GM19452 (cell line): ENCODE data around the gene SPOCK3.

Experiments used
- ATAC-seq: cut with Tn5 transposase; IDR thresholded peaks from one replicate; pipeline ENCODE4 v1.9.1; 2021; ENCODE audit not compliant: unreplicated experiment

The SPOCK3 gene

GRCh38 chr4:167177925-167178324, 56.4 kb downstream of the SPOCK3 start:
- no peak for ATAC-seq

- ATAC-seq, result no peak
These were observed 57.4 kb downstream of the SPOCK3 start for GRCh38 chr4:167176723-167177367.

- no peak for ATAC-seq
These were observed 62.4 kb downstream of the SPOCK3 start for GRCh38 chr4:167171928-167172327.

GRCh38 chr4:167168611-167169010, 65.7 kb downstream of the SPOCK3 start:
- ATAC-seq, result no peak

GRCh38 chr4:167150587-167150986, 83.7 kb downstream of the SPOCK3 start:
- no peak for ATAC-seq

- ATAC-seq, result no peak
These were observed 89.7 kb downstream of the SPOCK3 start for GRCh38 chr4:167144605-167145004.

GRCh38 chr4:167143018-167143417, 91.3 kb downstream of the SPOCK3 start:
- ATAC-seq, result no peak

GRCh38 chr4:167136270-167136669, 98.0 kb downstream of the SPOCK3 start:
- no peak for ATAC-seq

- no peak for ATAC-seq
These were observed 105.1 kb downstream of the SPOCK3 start for GRCh38 chr4:167129146-167129545.

GRCh38 chr4:167119392-167119791, 114.9 kb downstream of the SPOCK3 start:
- ATAC-seq, result no peak

- no peak for ATAC-seq
These were observed 117.0 kb downstream of the SPOCK3 start for GRCh38 chr4:167117273-167117672.

- ATAC-seq, result no peak
These were observed 119.8 kb downstream of the SPOCK3 start for GRCh38 chr4:167114416-167114971.

GRCh38 chr4:167111622-167112021, 122.7 kb downstream of the SPOCK3 start:
- ATAC-seq, result no peak

GRCh38 chr4:167111092-167111491, 123.2 kb downstream of the SPOCK3 start:
- no peak for ATAC-seq

- ATAC-seq, result no peak
These were observed 124.4 kb downstream of the SPOCK3 start for GRCh38 chr4:167109859-167110258.

GRCh38 chr4:167105857-167106256, 128.4 kb downstream of the SPOCK3 start:
- ATAC-seq, result no peak

- ATAC-seq, result no peak
These were observed 131.8 kb downstream of the SPOCK3 start for GRCh38 chr4:167102475-167102874.

- no peak for ATAC-seq
These were observed 133.3 kb downstream of the SPOCK3 start for GRCh38 chr4:167101035-167101434.

- ATAC-seq, result no peak
These were observed 134.2 kb downstream of the SPOCK3 start for GRCh38 chr4:167100120-167100519.

GRCh38 chr4:167088115-167088514, 146.2 kb downstream of the SPOCK3 start:
- ATAC-seq, result no peak

GRCh38 chr4:167084321-167084720, 150.0 kb downstream of the SPOCK3 start:
- no peak for ATAC-seq

GRCh38 chr4:167079762-167080161, 154.5 kb downstream of the SPOCK3 start:
- no peak for ATAC-seq

GRCh38 chr4:167052631-167053091, 181.6 kb downstream of the SPOCK3 start:
- ATAC-seq, result no peak
